T follicular helper cell (primary cell): ENCODE results near the gene DPEP2NB.
"Not testable (repeated sequence)": the region's sequence is repeated elsewhere in the genome, so short reads cannot be mapped to it uniquely, and the experiment has no call there.

ENCODE experiments used
- DNase-seq: peaks from one replicate; pipeline ENCODE4 v3.0.0-alpha.2; 2020; ENCODE audit warnings: low read depth

Gene DPEP2NB

GRCh38 chr16:68013440-68013839, 2.3 kb downstream of the DPEP2NB start:
- DNase-seq, result no peak

GRCh38 chr16:68009872-68010271, 5.8 kb downstream of the DPEP2NB start:
- DNase-seq, result not testable (repeated sequence)

- DNase-seq, result no peak
Observed at GRCh38 chr16:68009157-68009735, 6.5 kb downstream of the DPEP2NB start.

- DNase-seq, result peak; percentile 12
Observed at GRCh38 chr16:68005786-68006286, 9.9 kb downstream of the DPEP2NB start.

GRCh38 chr16:68005211-68005610, 10.5 kb downstream of the DPEP2NB start:
- no peak for DNase-seq

GRCh38 chr16:68003031-68003430, 12.7 kb downstream of the DPEP2NB start:
- DNase-seq, result no peak

- DNase-seq, result no peak
Observed at GRCh38 chr16:68000450-68000849, 15.3 kb downstream of the DPEP2NB start.

GRCh38 chr16:67999985-68000384, 15.7 kb downstream of the DPEP2NB start:
- no peak for DNase-seq

- DNase-seq, result peak; percentile 22
Observed at GRCh38 chr16:67998779-67999688, 16.7 kb downstream of the DPEP2NB start, which contains the start of gene DPEP2. TSS of gene DPEP2 (minus strand) at chr16:67999484. CDS start at chr16:67993212, 6,272 bp downstream.

- DNase-seq, result not testable (repeated sequence)
Observed at GRCh38 chr16:67998231-67998778, 17.4 kb downstream of the DPEP2NB start.

- DNase-seq, result no peak
Observed at GRCh38 chr16:67996666-67997065, 19.0 kb downstream of the DPEP2NB start.

- DNase-seq, result no peak
Observed at GRCh38 chr16:67995423-67995822, 20.3 kb downstream of the DPEP2NB start.

GRCh38 chr16:67994040-67994408, 21.7 kb downstream of the DPEP2NB start:
- DNase-seq, result not testable (repeated sequence)

- peak; percentile 66 for DNase-seq
Observed at GRCh38 chr16:67993207-67994039, 22.3 kb downstream of the DPEP2NB start.

- no peak for DNase-seq
Observed at GRCh38 chr16:67992661-67993206, 23.0 kb downstream of the DPEP2NB start.

- DNase-seq, result no peak
Observed at GRCh38 chr16:67990018-67990386, 25.7 kb downstream of the DPEP2NB start.

GRCh38 chr16:67989322-67990017, 26.2 kb downstream of the DPEP2NB start:
- DNase-seq, result no peak

- DNase-seq, result no peak
Observed at GRCh38 chr16:67988675-67989074, 27.0 kb downstream of the DPEP2NB start.

GRCh38 chr16:67987460-67988160, 28.1 kb downstream of the DPEP2NB start:
- DNase-seq, result no peak

- DNase-seq, result no peak
Observed at GRCh38 chr16:67986949-67987348, 28.8 kb downstream of the DPEP2NB start.
